GM19324 (cell line): ENCODE measurements around the gene OR4N2.
"Not testable (repeated sequence)": the region's sequence is repeated elsewhere in the genome, so short reads cannot be mapped to it uniquely, and the experiment has no call there.

Experiments
- ATAC-seq: cut with Tn5 transposase; IDR thresholded peaks from one replicate; pipeline ENCODE4 v1.9.1; 2021; ENCODE audit warnings: mild to moderate bottlenecking, moderate library complexity; ENCODE audit not compliant: unreplicated experiment, low FRiP score

OR4N2 gene

GRCh38 chr14:19828314-19828713 is 24.7 kb downstream of the OR4N2 start:
- no peak for ATAC-seq

GRCh38 chr14:19834203-19834848 is 30.8 kb downstream of the OR4N2 start:
- not testable (repeated sequence) for ATAC-seq

GRCh38 chr14:19838433-19838832 is 34.9 kb downstream of the OR4N2 start:
- no peak for ATAC-seq

GRCh38 chr14:19851365-19851764 is 47.8 kb downstream of the OR4N2 start:
- ATAC-seq = no peak

GRCh38 chr14:19866061-19866669 is 62.6 kb downstream of the OR4N2 start:
- ATAC-seq = not testable (repeated sequence)

GRCh38 chr14:19873178-19873577 is 69.6 kb downstream of the OR4N2 start:
- no peak for ATAC-seq

GRCh38 chr14:19874842-19875241 is 71.3 kb downstream of the OR4N2 start, which contains the start of gene OR4K2:
Gene OR4K2, plus strand, starts transcription at chr14:19875142. Its CDS starts 1,126 bp downstream, at chr14:19876268.
- ATAC-seq = no peak

- ATAC-seq = no peak
Observed at GRCh38 chr14:19878029-19878642, 74.6 kb downstream of the OR4N2 start.
